Stimulated activated CD4-positive, alpha-beta T cell treated with anti-CD3 and anti-CD28 coated beads, Interleukin-12 subunit alpha, Interleukin-12 subunit beta, amount 100 ng/mL, for 4 hours (primary cell): Measurements from ENCODE around the gene FBH1.
"Not testable (repeated sequence)": the region's sequence is repeated elsewhere in the genome, so short reads cannot be mapped to it uniquely, and the experiment has no call there.

ENCODE experiments used
- DNase-seq: peaks from one replicate; pipeline ENCODE4 v3.0.0-alpha.2; 2020

Gene FBH1

DNA sequence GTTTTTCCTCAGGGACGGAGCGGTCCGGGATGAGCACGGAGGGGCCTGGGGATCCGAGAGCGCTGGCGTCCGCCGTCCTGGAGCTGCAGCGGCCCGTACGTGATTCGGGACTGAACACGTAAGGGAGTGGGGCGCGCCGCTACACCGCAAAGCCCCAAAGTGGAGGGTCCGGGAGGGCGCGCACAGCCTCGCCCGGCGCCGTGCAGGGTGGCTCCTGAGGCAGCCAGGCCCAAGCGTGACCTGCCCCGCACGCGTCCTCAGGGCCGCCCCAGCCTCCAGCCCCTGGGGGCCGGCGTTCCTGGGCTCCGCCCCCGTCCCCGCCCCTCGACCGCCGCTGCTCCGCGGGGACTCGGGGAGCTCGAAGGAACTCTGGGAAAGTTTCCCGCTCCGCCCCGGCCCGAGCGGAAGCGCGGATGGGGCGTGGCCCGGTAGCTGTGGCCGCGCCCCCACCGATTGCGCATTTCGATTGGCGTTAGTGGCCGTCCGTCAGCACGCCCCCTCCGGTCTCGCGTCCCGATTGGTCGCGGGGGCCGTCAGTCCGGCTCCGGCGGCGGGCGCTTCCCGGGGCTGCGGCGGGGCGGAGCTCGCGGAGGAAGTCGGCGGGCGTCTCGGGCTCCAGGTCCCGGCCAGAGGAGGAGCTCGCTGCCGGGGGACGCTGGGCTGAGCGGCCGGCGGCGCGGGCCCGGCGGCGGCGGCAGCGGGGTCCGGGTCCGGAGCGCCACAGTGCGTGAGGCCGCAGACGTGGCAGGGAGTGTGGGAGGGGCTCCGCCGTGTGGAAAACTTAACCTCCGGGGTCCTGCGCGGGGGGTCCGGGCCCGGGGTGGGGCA, at the start of gene FBH1, which contains the start of gene ANKRD16:
TSS of gene FBH1 (plus strand) at position 620 of the 828 bp plus-strand sequence. CDS start at position 723, 103 bp downstream.
TSS of gene ANKRD16 (minus strand) at position 270 of the 828 bp plus-strand sequence. CDS start 539 bp downstream, outside the sequence.
- DNase-seq, result peak; percentile 98

DNA sequence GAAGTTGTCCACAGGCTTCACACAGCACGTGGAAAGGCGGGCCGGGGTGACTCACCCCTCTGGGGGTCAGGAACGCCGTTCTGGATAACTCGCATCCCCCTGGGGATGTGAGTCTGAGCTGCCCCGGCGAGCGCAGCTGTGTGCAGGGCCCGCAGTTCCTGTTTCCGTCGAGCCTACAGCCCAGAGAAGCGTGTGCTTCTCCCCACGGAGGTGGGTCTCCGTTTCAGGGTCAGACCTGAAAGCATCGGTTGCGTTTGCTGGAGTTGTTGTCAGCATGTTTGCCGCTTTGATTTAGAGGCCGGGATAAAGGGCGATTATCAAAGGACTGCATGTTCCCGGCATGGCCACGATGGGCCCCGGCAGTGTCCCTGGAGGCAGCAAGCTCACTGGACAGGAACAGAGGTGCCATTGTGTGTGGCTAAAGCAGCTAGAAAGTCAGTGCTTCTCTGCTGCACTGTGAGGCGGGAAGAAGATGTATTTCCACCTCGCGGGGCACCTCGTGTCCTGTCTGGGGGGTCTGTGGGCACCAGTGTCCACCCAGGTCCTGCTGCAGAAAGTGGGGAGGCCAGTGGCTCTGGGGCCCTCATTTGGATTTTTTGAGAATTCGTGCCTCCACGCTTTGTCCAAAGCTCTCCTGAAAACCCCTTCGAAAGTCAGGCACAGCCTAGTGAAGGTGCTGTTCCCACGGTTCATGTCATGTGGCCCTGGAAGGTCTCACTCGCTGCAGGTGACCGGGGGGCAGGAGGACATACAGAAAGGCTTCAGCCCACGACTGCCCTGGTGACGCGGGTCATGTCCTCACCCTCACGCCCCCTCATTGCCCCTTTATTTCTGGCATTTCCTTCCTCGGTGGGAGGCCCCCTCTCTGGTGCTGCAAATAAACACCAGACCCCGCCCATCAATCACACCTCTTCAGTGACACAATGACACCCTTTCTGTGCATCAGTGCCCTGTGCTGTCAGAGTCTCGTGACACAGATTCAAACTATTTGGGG, 49.4 kb upstream of the FBH1 start:
- DNase-seq, result no peak

DNA sequence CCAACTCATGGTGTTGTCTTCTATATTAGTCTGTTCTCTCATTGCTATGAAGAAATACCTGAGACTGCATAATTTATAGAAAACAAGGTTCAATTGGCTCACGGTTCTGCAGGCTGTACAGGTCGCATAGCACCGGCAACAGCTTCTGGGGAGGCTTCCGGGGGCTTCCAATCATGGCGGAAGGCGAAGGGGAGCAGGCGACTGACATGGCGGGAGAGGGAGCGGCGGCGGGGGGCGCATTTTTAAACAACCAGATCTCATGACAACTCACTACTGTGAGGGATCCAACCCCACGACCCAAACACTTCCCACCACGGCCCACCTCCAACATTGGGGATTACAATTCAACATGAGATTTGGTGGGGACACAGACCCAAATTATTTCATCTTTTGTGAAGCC, 48.1 kb upstream of the FBH1 start:
- DNase-seq, result no peak

DNA sequence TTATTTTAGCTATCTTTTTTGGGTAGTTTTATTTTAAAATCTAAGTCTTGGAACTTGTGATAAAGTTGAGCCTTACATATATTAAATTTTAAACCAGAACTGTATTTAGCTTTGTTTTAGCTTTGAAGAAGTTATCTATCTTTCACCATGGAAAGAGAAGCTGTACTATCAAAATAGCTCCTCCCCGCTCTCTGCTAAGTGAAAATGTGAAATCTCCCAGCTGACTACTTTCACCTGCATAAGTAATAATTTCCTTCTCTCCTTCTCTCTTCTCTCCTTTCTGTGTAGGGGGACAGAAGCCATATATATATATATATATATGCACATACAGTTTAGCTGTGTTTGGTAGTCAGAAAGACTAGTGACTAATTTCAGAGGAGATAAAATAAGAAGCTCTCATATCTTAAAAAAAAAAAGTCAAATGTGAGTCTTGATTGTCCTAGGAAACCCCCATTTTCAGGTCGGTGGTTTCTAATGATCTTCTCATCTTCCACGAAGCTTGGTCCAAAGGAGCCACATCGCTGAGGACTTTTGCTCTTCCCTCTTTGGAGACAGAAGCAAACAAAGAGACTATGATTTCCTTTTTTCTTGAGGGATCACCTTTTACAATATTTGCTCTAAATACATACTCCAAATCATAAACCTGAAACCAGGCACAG, 46.2 kb upstream of the FBH1 start:
- no peak for DNase-seq

DNA sequence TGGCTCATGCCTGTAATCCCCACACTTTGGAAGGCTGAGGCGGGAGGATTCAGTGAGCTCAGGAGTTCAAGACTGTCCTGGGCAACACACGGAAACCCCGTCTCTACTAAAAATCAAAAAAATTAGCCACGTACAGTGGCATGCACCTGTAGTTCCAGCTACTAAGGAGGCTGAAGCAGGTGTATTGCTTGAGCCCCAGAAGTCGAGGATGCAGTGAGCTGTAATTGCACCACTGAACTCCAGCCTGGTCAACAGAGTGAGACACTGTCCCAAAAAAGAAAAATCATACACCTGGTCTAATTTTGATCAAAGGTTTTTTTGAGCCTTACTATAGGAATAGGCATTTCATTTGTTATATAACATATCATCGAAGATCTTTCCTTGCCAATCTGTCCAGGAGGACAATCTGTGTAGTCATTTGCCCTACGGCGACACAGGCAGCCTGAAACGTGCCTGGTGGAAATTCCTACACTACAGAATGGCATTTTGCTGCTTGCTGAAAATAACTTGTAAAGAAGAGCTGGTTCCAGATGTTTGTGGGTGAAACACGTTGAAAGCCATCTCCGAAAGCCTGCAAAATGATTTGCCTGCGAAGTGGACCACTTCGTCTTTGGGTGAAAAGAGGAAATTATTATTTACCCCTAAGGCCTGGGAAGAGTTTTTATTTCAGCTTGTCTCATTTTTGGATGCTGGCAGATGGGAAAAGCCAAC, 45.5 kb upstream of the FBH1 start:
- DNase-seq, result no peak

DNA sequence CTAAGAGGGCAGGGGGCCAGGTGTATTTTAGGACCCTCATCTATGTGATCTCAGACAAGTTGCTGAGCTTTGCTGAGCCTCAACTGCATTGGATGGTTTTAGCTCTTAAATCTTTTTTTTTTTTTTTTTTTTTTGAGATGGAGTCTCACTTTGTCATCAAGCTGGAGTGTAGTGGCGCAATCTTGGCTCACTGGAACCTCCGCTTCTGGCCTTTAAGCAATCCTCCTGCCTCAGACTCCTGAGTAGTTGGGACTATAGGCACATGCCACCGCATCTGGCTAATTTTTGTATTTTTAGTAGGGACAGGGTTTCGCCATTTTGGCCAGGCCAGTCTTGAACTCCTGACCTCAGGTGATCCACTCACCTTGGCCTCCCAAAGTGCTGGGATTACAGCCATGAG, 43.4 kb upstream of the FBH1 start:
- DNase-seq, result not testable (repeated sequence)

DNA sequence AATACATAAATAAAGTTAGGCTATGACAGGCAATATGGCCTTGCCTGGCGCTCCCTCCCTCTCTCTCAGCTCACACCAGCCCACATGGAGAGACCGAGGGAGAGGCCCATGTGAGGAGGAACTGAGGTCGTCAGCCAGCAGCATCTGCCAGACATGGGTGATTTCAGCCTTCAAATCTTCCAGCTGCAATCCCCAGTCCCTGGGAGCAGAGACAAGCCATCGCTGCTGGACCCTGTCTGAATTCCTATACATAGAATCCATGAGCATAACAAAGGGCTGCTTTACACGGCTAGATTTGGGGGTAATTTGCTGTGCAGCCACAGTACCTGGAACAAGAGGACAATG, 35.9 kb upstream of the FBH1 start:
- no peak for DNase-seq

DNA sequence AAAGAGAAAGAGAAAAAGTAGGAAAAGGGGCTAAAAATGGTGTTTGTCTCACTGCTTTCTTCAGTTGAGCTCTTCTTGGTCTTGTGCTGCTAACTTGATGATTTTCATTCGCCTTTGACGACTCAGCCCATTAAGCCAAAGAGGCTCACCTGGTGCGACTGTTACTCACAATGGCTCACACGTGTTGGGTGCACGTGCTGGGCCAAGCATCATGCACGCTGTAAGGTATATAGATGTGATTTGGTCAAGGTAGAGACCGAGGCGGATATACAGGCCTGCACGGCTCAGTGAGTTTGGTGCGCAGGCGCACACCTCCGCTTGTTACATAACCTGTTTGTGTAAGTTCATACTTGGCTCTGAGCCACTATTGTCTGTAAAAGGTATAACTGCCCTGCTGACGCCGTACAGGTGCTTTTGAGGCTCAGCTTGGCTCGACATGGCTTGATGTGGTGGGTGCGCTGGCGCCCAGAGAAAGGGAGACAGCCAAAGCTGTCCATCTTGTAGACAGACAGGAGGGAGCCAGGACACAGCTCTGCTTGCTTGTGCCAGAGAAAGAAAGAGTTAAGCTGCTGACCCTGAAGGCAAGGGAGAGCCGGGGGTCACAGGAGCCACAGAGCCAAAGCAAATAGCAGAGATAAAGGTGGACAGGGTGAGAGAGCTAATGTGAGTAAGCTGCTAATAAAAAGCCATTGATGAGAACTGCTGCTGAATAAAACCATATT, 33.9 kb upstream of the FBH1 start:
- DNase-seq, result no peak

DNA sequence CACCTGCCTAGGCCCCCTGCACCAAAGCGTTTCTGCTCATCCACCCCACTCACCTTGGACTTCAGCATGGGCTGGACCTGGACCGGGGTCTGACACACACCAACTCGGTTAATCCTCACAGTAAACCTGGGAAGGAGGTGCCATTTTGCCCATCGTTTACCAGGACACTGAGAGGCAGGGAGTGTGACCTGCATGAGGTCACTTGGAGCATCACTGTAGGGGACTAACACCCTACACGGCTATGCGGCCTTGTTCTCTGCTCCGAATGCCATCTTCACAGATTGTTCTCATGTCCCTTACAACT, 33.4 kb upstream of the FBH1 start:
- no peak for DNase-seq

DNA sequence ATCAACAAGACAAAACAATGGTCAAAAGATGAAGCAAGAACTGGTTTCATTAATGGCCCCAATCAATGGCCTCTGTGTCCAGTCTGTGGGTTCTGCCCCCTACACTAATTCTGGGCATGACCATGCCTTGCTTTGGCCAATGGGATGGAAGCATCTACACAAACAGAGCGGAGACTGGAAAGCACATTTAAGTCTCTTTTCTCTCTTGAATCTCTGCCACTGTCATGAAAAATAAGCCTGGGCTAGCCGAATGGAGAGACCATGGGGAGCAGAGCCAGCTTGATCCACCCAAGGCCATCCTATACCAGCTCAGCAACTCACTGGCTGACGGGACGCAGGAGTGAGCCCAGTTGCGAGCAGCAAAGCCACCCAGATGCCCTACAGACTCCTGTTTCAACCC, 31.2 kb upstream of the FBH1 start:
- DNase-seq, result no peak

DNA sequence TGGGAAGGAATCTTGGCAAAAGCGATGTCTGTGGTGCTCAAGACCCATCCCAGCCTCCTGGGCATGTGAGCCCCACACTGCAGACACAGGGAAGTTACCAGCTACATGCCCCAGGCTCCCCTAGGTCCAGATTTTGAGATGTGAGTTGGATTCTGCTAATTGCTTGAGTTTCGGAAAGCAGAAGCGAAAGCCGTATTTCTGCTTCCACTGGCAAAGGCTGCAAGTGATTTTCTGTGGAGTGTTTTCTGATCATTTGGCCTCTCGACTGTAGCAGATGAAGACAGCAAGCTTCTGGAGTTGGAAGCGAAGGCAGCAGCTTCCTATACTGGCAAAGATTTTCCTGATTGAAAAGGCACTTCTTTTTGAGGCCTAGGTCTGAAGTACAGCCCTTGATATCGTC, 30.0 kb upstream of the FBH1 start:
- DNase-seq, result no peak

DNA sequence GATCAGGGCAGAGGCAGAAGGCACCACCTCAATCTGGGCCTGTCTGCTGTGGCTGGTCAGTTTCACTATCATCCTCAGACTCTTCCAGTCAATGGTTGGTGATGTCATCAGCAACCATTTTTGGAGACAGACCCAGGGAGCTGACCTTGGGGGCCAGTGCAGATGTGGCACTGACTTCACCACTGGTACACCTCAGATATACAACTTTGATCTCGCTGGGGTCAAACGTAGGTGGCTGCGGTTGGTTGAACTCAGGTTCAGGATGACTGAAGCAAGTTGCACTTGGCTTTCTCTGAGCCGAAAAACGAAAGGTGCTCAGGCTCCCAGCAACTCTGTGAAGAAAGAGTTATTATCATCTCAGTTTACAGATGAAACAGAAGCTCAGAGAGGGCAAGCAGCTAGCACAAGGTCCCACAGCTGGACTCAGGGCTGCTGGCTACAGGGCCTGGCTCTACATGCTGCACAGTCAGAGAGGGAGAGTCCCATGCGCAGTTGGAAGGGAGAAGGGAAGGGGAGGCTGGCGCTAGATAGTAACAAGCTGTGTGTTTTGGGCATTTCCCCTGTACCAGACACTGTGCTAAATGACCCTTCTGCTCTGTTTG, 27.6 kb upstream of the FBH1 start:
- no peak for DNase-seq

DNA sequence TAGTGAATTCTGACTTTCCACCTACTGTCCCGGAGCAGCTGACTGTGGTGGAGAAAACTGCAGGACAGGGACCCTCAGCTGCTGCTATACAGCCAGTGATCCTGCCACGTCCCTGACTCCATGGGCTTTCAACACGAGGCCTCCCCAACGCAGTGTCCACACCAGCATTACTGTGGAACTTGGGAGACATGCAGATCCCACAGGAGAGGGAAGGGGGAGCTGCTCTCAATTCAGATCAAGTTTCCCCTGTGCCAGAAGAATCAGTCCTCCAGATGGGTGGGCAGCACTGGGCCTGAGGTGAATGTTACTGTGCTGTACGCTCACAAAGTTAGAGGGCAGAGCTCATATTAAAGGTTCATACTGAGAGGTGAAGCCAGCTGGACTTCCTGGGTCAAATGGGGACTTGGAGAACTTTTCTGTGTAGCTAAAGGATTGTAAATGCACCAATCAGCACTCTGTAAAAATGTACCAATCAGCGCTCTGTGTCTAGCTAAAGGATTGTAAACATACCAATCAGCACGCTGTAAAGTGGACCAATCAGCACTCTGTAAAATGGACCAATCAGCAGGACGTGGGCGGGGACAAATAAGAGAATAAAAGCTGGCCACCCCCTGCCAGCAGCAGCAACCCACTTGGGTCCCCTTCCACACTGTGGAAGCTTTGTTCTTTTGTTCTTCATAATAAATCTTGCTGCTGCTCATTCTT, 26.9 kb upstream of the FBH1 start:
- DNase-seq, result not testable (repeated sequence)

DNA sequence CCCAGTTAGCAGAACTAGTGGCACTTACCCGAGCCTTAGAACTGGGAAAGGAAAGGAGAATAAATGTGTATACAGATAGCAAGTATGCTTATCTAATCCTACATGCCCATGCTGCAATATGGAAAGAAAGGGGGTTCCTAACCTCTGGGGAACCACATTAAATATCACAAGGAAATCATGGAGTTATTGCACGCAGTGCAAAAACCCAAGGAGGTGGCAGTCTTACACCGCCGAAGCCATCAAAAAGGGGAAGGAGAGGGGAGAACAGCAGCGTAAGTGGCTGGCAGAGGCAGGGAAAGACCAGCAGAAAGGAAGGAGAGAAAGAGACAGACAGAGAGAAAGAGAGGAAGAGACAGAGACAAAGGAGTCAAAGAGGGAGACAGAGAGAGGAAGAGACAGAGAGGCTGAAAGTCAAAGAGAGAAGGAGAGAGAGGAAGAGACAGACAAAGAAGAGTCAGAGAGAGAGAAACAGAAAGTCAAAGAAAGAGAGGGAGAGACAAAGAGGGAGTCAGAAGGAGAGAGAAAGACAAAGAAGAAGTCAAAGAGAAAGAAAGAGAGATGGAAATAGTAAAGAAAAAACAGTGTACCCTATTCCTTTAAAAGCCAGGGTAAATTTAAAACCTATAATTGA, 23.5 kb upstream of the FBH1 start:
- not testable (repeated sequence) for DNase-seq

DNA sequence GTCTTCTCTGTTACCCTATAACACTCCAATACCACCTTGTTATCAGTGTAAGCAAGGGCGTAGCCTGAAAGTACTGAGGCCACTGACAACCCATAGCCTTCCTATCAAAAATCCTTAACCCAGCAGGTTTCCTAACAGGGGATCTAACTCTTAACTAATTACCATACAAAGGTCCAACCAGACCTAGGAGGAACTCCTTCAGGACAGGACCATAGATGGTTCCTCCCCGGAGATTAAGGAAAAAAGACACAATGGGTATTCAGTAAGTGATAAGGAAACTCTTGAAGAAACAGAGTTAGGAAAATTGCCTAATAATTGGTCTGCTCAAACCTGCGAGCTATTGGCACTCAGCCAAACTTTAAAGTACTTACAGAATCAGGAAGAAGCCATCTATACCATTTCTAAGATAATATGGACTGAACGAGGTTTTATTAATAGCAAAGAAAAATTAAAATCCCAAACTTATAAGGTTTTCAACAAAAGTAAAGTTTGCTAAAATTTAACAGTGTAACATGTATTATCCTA, 22.9 kb upstream of the FBH1 start:
- not testable (repeated sequence) for DNase-seq

DNA sequence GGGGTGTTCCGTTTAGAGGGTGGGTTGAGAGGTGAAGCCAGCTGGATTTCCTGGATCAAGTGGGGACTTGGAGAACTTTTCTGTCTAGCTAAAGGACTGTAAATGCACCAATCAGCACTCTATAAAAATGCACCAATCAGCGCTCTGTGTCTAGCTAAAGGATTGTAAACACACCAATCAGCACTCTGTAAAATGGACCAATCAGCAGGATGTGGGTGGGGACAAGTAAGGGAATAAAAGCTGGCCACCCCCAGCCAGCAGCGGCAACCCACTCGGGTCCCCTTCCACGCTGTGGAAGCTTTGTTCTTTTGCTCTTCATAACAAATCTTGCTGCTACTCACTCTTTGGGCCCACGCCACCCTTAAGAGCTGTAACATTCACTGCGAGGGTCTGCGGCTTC, 21.7 kb upstream of the FBH1 start:
- DNase-seq, result not testable (repeated sequence)

DNA sequence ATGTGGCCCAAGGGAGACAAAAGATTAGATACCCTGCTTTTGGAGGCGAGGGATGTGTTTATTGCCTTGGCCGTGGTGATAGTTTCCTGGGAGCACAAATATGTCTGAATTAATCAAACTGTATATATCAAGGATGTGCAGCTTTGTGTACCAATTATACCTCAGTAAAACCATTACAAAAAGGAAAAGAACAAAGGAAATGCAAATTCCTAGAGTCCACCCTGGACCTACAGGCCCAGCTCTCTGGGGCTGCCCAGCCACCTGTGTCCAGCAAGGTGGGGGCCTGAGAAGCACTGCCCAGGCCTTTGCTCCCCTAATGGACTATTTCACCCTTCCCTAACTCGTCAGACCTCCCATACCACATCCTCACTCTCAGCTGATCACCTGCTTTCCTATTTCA, 20.9 kb upstream of the FBH1 start:
- no peak for DNase-seq

DNA sequence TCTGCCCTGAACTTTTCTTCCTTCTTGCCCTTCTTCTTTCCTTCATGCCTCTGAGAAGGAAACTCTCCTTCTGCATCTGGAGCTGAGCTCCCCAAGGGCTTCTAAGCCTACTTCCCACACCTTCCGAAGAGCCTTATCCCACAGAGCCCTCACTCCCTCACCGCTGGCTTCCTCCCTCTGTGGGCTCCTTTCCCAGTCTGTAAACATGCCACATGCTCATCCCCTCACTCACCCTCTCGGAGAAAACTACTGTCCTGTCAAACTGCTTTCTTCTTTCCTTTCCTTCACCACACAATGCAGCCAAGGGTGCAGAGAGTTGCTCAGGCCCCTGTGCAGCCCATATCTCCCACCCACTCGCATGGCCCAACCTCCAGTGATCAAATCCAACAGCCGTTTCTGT, 18.4 kb upstream of the FBH1 start:
- DNase-seq, result no peak

DNA sequence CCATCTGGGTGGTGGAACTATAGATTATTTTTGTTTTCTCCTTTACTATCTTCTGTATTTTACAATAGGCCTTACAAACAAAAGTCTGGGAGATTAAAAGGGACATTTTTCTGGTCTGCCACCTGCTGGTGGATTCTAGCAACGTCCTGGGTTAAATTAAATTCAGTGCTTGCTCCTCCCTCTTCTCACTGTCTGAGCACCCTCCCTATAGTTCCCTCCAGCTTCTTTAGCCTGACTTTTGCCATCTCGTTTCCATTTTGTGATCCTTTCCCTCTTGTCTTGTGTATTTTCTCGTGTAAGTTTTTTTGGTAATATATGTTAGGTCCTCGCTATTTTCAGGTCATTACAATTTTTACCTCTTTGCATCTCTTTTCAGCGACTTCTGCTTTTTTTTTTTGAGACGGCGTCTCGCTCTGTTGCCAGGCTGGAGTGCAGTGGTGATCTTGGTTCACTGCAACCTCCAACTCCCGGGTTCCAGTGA, 16.5 kb upstream of the FBH1 start:
- peak; percentile 60 for DNase-seq

DNA sequence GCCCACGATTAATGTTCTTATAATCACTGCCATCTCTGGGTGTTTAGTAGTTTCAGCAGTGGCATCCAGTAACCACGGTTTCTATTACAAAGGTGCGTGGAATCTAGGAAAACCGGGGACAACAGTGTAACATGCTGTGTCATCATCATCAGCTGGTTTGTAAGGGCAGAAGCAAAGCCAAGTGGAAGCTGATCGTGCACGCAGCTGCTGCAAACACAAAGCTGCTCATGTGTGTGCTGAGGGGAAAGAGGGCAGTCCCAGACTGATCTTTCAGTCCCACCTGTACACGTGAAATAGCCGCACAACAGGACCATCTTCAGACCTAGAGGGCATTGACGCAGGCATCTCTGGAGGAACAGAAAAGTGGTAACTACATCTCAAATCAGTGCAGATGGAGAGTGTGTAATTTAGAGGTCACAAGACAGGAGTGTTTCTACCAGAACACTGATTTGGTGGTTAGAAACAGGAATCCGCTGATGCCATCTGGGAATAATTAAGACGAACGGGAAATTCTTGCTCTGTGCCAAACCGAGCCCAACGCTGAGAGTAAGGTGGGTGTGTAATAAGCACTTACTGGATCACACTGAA, 13.8 kb upstream of the FBH1 start:
- DNase-seq, result no peak
